CD4-positive, alpha-beta T cell treated with Interleukin-1 beta for 1 hour (primary cell): ENCODE data around the gene MAB21L4.

Experiments used
- DNase-seq, 2 donors: peaks; one replicate each; pipeline ENCODE4 v3.0.0-alpha.2; 2020 to 2022

Gene MAB21L4

DNA sequence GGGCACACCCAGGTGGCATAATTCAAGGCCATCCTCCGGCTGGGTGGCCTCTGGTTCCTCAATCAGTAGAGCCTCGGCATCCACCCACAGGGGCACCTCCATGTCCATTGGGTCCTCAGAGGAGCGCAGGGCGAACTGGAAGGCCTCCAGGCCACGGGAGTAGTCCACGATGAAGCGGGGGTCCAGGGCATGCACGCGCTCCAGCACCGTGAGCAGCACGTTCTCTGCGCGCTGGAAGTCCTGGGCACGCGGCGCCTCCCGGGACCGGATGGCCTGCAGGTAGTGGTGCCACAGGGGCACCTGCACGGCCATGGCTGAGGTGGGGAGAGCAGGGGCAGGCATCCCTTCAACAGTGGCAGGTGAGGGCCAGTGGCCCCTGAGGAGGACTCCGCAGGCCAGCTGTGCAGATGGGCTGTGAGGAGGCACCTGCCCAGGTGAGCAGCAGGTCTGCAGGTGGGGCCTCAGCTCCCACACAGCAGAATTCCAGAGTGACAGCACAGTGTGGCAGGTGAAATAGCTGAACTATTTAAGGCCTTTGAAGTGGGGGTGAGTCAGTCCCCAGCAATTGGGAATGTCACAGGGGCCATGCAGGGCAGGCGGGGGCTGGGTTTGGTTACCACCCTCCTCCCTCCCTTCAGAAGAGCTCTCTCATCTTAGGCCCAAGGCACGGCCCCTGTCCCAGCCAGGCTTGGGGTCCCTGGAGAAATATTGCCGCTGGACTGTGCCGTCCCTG, at the start of gene MAB21L4:
MAB21L4 (minus strand) TSS at position 501 of the 733 bp plus-strand sequence; CDS start at position 342, 159 bp downstream.
- DNase-seq: no peak

DNA sequence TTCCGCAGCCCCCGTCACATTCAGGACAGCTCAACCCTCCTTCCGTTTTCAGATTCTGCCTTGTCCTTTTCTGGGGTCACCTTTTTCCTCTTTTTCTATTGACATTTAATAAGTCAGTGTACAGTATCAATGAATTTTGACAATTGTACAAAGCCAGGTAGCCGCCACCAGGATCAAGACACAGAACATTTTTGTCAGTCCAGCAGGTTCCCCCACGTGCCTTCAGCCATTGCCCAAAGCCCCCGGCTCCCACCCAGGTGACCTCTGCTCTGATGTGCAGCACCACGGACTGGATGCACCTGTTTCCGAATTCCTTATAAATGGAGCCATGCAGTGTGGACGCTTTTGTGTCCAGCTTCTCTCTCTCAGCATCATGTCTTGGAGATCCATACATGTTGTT, 40.1 kb upstream of the MAB21L4 start:
- no peak for DNase-seq

DNA sequence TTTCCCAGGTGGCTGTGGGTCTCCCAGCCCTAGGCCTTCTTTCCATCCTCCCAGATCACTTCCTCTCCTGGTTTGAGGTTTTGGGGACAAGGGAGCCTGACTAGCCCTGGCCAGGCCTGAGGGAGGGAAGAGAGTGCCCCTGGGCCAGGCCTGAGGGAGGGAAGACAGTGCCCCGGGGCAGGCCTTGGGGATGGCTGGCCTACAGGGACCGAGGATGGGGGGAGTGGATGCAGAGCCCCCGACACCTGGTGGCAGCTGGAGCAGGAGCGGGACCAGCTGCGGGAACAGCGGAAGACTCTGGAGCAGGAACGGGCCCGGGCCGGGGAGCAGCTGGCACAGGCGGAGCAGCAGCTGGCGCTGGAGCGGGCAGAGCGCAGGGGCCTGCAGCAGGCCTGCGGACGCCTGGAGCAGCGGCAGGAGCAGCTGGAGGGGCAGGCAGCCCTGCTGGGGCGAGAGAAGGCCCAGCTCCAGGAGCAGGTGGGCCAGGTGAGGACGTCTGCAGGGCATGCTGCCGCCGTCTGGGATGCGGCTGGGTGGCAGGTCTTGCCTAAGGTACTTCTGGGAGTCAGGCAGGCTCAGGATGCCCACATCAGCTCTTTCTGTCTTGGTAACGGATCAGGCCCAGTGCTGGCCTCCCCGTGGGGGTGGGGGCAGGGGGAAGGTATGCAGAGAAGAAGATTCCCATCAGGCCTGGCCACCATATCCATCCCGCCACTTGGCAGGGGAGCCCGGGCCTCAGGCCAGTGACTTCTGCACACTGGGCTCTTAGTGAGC, 39.3 kb upstream of the MAB21L4 start:
- no peak for DNase-seq

DNA sequence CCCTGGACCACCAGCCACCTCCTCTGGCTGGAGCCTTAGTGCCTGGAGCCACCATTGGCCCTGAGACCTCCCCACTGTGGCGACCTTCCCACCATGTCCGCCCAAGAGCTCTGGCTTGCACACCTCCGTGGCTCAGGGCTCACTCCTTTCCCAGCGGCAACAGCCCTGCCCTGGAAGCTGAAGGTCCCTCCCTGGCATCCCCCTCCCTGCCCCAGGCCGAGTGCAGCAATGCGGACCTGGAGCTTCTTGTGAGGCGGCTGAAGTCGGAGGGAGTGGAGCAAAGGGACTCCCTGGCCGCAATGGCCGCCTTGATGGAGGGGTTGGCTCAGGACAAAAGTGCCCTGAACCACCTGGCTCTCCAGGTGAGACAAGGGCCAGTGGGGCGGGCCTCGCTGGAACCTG, 38.7 kb upstream of the MAB21L4 start:
- DNase-seq: no peak

DNA sequence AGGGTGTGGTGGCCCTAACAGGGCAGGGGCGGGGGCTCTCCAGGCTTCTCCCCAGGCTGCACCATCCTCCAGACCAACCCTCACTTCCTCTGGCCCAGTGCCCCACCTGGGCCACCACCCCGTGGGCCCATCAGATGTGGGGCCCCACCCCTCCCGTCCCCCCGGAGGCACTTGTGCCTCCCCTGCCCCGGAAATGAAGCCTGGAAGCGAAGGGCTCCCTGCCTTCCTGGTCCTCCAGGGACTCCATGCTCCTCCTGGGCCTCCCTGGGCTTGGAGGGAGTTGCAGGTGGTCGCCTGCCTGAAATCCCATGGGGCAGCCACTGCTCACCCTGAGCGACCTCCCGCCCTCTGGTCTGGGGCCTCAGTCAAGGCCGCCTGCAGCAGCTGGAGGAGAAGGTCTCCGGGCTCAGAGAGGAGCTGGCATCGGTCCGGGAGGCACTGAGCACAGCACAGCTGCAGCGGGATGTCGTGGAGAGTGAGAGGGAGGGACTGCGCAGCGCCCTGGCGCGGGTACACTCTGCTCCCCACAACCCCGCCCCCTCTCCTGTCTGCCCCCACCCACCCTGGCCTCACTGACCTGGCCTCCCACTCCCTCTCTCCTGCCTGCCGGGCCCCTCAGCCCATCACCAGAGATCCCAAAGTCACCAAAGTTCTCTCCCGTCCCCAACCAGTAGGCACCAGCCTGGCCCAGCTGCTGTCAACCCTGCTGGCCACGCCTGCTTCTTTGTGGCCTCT, 38.2 kb upstream of the MAB21L4 start:
- DNase-seq: no peak

DNA sequence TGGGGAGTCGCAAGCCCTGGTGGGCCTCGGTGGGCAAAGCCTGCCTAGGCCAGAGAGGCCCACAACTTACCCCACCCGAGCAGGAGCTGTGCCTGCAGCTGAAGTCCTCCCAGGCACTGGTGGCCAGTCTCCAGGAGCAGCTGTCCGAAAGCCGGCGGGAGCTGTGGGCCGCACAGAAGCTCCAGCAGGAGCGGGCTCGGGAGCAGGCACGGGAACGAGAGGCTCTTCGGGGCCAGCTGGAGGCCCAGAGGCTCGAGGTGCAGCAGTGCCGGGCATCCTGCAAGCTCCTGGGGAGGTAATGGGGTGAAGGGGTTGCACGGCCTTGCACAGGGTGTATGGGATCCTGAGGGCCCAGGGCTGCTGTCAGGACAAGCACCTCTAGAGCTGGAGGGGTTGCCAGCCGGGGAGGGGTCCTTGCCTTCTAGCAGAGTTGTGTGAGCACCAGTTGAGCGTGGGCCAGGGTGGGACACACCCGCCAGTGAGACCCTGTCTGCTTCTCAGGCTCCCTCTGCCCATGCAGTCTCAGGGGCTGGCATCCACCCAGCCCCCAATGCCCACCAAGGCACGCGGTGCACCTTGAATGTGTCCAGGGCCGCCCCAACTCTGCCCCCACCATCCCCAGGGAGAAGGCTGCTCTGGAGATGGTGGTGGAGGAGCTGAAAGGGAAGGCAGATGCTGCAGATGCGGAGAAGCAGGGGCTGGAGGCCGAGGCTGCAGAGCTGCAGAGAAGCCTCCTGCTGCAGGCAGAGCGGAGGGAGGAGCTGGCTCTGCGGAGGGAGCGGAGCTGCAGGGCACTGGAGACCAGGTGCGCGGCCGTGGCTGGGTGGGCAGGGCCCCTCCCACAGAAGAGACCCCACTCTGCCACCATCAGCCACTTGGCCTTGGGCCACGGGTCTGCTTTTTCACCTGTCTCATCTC, 37.4 kb upstream of the MAB21L4 start:
- no peak for DNase-seq

DNA sequence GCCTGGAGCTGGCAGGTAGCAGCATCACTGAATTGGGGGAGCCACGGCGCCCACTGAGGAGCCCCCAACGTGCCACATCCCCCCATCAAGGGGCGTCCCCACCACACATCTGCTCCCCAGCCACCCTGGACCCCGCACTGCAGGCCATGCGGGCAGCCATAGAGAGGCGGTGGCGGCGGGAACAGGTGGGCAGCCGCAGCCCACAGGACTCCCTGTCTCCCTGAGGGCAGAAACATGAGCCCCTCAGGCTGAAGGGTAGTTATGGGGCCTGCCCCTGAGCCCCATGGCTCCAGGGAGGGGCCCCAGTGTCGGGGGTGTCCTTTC, 36.7 kb upstream of the MAB21L4 start:
- DNase-seq: no peak

DNA sequence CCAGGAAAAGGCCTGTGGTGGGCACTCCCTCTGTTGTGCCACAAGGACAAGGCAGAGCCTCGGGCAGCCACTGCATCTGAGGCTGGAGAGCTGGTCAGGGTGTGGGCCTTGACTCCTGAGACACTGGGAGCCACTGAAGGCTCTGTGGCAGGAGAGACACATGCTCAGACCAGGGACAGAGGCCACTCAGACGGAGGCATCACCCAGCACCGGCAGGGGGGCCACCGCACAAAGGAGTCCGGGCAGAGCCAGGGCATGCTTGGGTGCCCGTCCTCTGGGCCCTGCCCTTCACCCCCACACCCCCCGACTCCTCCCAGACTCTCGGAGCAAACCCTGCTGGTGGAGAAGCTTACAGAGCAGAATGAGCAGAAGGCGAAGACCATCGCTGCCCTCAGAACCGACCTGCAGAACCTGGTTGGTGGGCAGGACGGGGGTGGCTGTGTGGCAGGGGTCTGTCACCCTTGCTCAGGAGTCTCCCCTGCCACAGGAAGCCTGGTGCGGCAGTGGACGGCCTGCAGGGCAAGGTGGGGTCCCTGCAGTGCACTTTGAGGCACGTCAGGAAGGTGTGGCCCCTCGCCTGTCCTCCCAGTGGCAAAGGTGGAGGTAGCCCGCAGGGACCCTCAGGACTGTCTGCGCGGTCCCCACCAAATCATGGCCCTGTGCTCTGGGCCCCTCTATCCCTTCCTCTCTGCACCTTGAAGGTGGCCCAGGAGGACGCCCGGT, 36.2 kb upstream of the MAB21L4 start:
- DNase-seq: no peak

DNA sequence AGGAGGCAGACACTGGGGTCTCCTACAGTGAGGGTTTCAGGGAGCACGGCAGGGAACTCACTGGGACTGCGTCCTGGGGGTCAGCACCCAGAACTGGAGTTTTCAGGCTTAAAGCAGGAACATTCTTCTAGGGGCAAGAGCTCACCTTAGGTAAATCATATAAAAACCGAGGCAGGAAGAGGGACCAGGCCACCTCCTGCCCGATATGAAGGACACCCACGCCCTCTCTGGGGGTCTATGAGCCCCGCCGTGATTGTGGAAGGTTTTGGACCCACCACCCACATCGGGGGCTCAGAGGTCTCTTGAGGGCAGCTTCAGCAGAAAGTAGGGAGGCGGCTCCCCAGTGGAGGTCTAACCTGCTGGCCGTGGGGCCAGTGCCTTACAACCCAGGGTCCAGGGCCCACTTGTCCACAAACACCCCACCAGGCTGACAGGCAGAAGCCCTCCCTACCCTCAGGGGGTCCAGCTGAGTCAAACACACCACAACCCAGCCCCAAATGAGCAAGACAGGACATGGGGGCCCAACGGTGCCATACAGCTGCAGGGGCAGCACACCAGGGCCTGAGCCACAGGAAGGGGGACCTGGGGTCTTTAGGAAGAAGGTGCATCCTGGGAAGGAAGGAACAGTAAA, 35.5 kb upstream of the MAB21L4 start:
- no peak for DNase-seq

DNA sequence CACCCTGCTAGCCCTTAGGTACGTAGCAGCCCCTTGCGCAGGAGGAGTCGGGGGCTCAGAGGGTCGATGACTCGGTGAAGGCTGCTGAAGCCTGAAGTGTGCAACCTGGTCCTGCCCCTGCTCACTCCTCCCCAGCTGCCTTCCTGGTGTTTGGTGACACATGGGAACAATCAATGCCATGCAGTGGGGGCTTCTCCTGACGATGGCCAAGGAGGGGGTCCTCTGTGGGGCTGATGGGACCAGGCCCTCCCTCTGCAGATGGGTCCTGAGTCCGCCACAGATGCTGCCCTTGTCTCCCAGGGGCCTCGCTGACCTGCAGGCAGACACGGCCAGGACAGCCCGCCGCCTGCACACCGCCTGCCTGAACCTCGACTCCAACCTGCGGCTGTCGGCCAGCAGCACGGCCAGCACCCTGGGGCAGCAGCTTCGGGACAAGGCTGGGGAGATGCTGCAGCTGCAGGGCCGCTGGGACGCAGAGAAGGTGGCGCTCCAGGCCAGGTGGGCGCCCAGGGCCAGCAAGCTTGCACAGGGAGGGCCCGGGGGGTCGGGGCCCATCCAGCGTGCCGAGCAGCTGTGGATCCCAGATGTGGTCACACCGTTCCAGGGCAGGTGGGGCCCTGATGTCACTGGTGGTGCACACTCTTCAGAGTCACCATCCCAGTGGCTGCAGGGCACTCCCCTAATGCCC, 34.8 kb upstream of the MAB21L4 start:
- DNase-seq: no peak

DNA sequence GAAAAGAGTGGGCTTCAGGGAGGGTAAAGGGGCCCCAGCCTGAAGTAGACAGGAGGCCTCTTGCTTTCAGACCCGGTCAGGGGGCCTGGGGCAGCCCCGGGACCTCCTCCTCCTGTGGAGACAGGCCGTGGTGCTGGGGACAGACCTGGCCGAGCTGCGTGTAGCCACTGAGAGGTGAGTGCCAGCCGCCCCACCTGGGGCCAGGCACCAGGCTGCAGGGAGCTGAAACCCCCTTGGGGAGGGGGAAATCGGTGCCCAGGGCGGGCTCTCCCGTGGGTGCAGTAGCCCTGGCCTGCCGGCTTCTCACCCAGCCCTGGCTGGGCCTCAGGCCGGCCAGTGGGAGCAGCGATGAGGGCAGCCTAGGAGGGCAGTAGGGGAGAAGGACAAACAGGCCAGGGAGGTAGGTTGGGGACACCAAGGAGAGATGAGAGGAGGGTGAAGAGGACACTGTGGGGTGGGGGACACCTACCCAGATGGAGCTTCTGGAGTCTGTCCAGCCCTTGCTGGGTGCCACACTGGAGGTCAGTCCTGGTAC, 34.2 kb upstream of the MAB21L4 start:
- DNase-seq: no peak

DNA sequence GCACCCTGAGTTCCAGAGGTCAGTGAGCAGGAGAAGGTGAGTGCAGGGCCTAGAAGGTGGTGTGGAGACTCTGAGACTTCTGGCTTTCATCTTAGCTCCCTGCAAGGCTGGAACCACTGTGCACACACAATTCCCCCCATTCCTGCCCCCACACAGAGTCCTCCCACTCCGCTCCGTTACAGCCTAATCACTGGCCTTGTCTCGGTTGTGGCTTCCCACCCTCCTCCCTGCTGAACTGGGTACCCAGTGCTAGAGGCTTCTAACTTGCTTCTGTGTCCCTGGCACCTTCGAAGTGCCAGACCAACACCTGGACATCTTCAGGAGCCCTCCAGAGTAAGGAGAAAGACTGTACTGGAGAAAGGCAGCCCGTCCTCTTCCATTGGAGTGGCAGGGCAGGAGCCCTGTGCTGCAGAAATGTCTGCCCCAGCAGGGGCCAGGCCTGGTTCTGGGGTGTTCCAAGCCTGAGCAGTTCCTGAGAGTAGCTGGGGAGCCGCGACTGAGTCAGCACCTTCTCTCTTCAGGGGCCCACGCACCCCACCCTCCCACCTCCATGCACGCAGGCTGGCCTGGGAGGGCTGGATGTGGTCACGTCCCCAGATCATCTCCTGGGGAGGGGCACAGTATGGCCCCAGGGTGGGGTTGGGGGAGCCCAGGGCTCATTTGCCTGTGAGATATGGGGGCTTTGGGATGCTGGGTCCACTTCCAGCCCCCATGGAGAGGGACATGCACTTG, 33.6 kb upstream of the MAB21L4 start:
- DNase-seq: no peak

DNA sequence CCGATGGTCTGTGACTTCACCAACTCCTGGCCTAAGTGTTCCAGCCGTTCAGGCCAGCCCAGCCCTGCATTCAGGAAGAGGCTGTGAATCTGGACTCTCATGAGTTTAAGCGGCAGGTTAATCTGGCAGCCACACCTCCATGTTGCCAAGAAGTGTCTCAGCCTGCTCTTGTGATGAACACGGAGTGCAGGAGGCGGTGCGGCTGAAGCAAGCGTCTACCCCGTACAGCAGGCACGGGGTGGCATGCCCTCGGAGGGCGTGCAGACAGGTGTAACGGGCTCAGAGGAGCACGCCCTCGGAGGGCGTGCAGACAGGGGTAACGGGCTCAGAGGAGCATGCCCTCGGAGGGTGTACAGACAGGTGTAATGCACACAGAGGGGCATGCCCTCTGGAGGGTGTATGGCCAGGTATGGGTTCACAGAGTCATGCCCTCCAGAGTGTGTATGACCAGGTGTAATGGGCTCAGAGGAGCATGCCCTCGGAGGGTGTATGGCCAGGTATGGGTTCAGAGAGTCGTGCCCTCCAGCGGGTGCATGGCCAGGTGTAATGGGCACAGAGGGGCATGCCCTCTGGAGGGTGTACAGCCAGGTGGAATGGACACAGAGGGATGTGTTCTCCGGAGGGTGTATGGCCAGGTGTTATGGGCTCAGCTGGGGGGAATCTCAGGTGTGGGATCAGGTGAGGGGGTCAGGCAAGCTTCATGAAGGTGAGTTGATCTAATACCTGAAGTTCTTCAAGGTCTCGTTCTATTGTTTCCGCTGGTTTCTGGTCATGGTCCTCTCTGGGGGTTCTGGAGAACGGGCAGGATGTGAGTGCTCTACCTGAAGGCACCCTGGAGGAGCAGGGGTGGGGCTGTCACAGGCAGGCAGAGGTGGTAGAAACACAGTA, 32.8 kb upstream of the MAB21L4 start:
- no peak for DNase-seq

DNA sequence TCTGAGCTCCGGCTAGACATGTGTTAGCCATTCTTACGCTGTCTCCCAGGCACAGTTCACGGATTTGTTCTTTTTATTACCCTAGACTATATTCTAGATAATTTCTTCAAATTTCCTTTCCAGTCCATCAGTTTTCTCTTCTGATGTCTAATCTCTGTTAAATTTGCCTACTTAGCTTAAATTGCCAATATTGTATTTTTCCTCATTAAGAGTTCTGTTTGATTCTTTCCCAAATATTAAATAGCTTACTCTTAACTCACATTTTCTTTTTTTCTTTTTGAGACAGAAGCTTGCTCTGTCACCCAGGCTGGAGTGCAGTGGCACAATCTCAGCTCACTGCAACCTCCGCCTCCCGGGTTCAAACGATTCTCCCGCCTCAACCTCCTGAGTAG, 31.4 kb upstream of the MAB21L4 start:
- no peak for DNase-seq

DNA sequence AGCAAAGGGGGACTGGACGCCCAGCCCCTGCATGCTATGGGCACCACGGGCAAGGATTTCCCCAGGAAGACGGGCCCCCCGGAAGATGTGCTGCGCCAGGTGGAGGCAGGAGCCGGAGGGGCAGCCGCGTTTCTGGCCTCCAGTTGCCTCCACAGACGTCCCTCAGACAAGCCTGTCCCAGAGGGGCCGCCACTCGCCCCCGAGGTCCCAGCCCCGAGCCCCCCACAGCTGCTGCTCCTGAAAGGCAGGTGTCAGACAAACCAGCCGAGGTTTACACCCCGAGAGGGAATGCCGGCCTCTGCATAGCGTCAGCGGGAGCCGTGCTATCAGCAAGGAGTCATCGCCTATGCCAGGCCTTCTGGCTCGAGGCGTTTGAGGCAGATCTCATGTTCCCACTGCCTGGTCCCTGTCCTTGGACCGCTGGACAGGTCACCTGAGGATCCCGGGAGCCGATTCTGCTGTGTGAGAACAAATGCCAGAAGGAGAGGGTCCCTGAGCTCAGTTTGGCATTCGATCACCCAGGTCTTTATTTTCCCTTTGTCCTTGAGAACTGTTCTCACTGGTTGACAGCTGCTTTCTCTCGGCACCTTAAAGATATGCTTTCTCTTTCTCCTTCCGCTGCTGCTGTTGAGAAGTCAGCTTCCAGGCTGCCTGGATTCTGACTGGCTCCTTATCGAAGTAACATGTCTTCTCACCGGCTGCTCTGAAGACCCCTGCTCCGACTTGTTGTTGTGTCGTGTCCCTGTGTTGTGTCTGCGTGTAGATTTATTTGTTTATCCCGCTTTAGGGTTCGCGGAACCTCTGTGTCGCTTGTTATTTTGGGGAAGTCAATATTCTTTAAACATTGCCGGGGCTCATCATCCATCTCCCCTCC, 30.8 kb upstream of the MAB21L4 start:
- no peak for DNase-seq

DNA sequence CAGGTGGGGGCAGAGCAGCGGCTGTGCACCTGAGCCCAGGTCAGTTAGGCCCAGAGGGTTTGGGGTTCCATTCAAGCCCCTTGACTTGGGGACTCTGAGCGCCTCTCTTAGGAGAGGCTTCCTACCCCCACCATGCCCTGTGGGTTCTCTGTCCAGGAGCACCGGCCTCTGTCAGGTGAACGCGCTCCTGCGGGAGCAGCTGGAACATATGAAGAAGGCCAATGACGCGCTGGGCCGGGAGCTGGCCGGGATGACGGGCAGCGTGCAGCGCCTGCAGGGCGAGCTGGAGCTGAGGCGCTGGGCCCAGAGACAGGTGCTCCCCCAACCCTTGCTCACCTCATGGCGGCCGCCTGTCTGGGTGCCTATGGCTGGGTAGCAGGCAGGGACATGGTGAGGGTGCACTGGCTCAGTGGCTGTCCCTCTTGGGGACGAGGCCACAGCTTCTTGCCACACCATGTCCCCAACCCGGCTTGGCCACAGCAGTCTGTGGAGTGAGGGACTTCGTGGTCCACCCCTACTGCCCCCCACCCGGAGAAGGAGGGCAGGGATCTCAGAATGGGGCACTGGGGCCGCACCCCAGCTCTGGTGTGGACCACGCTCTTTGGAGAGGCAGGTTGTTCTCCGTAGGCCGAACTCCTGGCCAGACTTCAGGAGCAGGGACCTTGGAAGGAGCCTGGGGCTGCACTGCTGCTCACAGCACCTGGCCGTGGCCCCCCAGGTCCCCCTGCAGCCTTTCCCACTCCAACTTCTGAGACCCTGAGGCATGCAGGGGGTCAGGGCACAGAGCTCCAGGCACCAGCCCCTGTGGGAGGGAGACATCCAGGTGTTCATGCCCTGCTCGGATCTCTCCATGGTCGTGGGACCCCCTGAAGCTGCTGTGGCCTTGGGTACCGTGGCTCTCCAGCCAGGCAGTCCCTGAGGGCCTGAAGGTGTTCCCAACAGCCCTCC, 29.9 kb upstream of the MAB21L4 start:
- DNase-seq: no peak

DNA sequence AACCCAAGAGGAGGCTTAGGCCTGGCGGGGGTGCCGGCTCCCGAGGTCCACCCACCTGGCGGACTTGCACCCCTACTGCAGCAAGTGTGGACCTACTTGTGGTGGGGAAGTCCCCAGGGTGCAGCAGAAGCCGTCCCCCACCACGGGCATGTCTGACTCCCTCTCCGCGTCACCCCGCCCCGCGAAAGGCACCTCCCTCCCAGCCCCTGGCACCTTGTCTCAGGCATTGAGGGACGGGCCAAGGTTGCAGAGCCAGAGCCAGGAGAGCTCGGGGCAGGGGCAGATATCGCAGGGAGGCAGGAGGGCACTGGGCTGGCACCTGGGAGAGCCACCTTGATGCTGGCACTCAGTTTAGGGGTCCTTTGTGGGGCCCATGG, 29.2 kb upstream of the MAB21L4 start:
- no peak for DNase-seq
